HPDE6-E6E7 (cell line): ENCODE results near the gene GSE1.

Source experiments
- DNase-seq: peaks from one replicate; pipeline ENCODE4 v3.0.0; 2011; ENCODE audit warnings: missing footprints; ENCODE audit errors: extremely low spot score

Gene GSE1

DNA sequence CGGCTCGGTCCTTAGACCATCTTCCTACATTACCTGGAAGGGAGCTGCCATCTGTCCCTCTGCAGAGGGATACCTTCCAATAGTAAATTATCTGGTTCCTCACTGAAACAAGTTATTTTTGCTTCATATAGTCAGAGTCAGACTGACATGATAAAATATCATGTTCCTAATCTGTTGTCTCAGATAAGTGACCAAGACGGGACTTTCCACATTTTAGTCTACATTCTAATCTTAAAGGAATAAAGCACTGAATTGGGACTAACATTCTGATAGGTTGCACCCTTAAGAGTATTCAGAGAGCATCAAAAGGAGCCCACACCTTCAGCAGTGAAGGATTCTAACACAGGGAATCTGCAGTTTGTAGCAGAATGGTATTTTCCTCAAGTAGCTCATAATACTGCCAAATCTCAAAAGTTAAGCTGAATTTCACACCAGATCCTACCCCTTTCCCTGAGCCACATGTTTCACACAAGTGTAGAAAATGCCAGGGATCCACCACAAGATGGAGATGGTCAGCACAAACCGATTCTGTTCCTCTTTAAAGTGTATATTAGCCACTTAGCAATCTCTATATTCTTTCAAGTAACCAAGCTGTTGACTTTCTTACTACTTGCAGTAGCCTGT, 62.2 kb downstream of the GSE1 start:
- peak; percentile 44 for DNase-seq

DNA sequence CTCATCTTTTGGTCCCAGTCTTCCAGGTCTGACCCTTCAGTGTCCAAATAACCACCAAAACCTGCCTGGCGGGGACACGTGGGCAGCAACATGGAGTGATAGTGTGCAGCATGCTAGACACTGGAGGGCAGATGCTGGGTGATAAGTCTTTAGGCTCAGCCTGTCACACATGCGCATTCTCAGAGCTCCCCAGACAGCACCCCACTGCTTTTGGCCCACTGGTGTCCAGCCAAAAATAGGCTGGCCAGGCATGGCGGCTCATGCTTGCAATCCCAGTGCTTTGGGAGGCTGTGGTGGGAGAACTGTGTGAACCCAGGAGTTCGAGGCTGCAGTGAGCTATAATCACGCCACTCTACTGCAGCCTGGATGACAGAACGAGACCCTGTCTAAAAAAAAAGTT, 63.3 kb downstream of the GSE1 start:
- DNase-seq = no peak

DNA sequence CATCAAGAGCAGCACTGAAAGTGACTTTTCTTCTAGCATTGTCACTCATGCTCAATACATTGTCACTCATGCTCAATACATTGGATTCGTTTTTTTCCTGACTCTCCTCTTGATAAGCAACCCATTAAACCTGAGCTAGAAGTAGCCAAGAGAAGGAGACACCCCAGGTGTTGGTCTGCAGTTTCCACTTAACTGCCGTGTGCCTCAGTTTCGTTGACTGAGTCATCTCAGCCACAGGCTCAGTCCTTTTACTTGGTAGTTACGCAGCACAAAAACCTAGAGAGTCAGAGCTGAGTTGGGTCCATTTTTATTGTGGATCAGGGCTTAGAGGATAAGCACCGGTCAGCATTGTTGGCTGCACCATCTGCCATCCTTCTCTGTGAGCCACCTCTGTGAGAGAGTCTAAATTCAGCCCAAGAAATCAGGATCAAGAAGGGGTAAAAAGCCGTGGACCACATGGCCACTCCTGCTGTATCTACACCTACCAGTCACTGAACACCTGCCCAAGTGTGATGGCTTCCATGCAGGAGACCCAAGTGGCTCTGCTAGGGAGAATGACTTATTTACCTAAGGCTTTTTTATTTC, 64.4 kb downstream of the GSE1 start:
- DNase-seq = no peak

DNA sequence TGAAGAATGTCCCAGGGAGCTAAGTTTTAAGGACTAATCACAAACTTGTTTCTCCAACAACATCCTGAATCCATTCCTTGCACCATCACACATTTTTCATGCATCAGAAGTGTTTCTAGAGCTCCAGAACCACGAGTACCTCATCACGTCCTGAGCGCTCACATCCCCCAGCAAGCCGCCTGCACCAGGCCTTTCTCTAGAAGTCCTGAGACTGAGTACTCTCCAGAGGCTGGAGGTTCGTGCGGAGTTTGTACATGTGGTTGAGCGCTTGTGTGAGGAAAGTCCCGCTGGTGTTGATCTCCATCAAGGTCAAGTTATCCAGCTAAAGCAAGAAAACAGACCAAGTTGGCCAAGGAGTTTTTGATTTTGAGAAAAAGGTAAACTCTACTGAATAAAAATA, 64.9 kb downstream of the GSE1 start:
- DNase-seq = no peak

DNA sequence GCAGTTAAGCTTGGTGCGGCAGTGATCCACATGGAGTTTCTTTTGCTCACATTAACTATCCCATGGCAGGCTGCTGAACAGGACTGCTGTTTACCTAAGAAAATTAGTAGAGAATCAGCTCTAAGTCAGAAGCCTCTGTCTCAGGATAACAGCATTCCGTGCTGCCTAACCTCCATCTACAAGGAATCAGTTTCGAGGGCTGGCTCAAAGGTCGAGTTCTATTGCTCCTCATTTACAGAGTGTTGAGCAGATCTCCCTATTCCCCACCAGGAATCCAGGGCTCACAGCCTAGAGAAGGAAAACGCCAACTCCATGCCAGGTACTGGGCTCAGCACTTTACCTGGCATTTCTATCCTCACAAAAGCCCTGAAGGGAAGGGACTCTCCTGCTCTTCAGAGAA, 65.7 kb downstream of the GSE1 start:
- no peak for DNase-seq

DNA sequence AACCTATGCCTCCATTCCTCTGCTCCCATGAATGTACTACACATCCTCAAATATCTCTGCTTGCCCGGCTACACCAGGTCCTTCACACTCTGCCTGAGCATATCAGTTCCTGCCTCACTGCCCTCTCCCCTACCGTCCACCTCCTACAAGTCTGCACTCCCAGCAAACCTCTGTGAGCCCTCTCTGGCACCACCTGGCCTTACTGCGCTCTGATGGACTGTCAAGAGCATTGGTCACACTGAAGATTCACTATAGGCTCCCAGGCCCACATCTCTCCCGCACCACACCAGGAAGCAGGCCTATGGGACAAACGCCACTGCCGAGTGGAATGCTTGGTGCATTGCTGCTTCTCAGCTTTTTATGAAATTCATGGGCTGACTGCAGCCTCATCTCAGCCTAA, 66.7 kb downstream of the GSE1 start:
- DNase-seq = no peak

DNA sequence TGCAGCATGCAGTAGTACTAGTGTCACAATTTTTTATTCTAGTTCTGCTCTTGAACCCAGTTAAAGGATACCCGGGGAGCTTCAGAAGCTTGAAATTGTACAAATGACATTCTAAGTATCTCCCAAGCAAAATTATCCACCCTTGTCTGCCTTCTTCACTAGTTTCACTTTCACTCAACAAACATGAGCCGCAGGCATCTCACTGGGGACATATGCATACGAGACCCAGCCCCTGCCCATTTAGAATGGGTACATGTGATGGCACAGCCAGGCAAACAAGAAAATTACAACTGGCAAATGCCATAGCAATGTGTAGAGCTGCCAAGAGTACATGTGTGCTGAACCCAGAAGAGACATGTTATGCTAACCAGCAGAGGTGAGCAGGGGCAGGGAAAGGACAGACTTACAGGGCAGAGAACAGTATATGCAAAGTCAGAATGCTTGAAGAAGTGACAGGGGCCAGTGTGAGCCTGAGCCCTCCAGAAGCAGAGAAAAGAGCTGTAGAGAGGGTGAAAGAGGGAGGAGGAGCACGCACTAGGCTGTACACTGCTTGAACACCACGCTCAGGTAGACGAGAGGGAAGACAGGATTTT, 67.3 kb downstream of the GSE1 start:
- no peak for DNase-seq

DNA sequence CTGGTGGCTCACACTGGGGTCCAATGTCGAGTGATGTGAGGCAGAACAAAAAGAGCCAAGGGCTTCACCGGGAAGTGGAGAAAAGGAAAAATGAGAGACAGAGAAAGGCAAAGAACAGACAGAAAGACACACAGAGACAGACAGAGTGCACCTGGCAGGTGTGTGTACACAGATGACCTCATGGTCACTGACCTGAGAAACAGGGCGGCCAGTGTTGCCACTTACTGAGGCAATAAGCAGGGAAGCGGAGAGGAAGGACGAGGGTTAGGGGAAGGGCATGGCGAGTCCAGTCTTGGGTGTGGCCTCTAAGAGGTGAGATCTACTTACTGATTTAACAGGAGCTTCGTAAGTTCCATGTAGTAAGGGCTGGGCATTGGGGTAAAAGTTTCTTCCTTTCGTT, 68.1 kb downstream of the GSE1 start:
- DNase-seq = no peak

DNA sequence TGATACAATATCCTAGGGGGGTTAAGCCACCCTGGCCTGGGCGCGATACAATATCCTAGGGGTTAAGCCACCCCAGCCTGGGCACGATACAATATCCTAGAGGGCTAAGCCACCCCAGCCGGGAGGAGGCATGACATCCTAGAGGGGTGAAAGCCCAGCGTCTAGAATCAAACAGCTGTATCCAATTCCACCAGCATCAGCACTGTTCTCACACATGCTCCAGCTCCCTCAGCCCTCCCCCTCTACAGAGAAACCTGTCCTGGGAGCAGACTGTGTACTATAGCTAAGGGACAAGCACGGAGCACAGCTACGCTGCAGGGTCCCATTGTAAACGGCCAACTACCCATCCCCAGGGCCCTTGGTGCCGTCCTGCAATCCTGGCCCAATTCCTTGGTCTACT, 69.4 kb downstream of the GSE1 start:
- DNase-seq = no peak

DNA sequence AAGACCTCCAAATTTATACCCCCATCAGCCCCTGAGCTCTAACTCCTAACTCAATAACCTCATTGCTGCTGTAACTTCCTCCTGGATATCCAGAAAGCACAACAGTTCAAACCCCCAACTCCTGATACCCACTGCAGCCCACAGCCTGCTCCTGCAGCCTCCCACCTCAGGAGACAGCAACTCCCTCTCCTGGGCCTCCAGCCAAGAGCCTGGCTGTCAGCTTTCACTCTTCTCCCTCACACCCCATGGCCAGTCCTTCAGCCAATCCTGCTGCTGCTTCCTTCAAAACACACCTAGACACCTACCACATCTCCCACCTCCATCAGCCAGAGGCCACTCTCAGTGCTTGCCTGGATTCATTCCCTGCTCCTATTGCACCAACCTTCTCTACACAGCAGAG, 70.2 kb downstream of the GSE1 start:
- no peak for DNase-seq

DNA sequence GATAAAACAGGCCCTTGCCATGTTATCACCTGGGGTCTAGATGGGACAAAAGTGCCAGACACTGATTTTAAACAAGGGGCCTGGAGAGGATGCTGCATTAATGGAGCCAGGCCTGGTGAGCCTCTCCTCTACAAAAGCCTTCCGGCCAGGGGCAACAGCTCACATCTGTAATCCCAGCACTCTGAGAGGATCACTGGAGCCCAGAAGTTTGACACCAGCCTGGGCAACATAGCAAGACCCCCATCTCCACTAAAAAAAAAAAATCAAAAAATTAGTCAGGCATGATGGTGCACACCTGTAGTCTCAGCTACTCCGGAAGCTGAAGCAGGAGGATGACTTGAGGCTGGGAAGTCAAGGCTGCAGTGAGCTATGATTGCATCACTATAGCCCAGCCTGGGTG, 72.1 kb downstream of the GSE1 start:
- DNase-seq = no peak

DNA sequence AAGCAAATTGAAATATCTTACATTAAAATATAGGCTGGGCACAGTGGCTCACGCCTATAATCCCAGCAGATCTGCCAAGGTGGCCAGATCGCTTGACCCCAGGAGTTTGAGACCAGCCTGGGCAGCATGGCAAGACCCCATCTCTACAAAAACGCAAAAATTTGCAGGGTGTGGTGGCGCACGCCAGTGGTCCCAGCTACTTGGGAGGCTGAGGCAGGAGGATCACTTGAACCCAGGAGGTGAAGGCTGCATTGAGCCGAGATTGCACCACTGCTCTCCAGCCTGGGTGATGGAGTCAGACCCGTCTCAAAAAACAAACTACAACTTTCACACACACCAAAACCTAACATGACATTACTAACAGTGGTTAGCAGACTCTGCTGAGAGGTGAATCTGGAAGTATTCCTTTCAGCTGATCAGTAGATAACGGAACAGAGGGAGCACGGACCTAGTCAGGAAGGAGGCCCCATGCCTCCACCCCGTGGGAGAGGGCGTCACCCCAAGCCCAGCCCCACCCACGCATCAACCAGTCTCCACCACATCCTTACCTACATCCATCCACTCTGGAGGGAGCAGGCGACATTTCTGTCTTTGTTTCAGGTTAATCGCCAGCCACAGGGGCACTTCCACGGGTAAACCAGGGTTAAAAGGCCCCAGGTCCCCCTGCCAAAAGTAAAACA, 73.9 kb downstream of the GSE1 start:
- DNase-seq = no peak

DNA sequence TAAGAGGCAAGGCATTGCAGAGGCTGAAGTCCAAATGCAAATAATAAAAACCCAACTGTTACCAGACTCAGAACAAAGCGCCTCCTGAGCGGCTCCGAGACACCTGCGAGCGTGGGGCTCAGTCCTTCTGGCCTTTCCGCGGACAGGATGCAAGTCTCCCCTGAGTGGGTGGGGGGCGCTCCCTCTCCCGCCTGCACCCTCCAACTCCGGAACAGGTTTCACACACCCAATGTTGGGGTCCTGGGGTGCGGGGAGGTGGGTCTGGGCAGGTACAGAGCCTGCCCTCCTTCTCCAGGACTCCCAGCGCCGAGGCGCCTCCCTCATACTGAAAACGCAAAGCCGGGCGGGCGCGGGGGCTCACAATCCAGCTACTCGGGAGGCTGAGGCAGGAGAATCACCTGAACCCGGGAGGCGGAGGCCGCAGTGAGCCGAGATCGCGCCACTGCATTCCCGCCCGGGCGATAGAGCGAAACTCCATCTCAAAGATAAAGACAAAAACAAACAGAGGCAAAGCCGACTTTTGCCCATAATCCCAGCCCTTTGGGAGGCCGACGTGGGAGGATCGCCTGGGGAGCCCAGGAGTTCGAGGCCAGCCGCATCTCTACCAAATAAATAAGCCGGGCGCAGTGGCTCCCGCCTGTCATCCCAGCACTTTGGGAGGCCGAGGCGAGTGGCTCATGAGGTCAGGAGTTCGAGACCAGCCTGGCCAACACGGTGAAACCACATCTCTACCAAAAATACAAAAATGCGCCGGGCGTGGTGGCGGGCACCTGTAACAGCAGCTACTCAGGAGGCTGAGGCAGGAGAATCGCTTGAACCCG, 74.7 kb downstream of the GSE1 start:
- no peak for DNase-seq

DNA sequence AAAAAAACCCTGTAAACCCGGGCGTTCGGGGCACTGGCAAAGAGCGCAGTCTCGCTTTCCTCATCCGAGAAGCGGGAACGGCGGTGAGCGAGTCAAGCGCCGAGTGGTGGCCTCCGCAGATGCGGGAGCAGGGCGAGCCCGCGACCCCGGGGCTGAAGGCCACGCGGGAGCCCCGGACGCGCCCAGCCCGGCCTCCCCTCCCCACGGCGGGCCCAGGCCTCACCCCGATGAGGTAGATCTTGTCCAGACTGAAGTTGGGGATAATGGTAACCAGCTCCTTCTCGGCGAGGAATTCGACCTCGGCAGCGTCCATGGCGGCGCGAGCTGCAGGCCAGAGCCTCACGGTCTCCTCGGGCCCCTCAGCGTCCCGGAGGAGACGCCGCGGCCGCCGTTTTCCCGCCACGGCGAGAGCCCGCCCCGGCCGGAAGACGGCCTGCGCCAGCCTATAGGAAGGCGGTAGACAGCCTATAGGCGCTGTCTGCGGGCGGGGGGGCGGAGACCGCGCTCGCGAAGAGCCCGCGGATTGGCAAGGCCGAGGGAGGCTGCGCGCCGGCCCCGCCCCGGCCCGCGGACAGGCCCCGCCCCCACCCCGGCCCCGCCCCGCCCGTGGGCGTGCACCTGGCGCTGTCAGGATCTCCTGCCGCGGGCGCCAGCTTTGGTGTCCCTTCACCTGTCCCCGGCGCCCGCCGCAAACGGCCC, 75.6 kb downstream of the GSE1 start, which contains the start of gene GINS2:
Gene GINS2 (minus strand): TSS at position 369 of the 699 bp plus-strand sequence. CDS start 56 bp downstream, at position 313.
- DNase-seq = peak; percentile 99

DNA sequence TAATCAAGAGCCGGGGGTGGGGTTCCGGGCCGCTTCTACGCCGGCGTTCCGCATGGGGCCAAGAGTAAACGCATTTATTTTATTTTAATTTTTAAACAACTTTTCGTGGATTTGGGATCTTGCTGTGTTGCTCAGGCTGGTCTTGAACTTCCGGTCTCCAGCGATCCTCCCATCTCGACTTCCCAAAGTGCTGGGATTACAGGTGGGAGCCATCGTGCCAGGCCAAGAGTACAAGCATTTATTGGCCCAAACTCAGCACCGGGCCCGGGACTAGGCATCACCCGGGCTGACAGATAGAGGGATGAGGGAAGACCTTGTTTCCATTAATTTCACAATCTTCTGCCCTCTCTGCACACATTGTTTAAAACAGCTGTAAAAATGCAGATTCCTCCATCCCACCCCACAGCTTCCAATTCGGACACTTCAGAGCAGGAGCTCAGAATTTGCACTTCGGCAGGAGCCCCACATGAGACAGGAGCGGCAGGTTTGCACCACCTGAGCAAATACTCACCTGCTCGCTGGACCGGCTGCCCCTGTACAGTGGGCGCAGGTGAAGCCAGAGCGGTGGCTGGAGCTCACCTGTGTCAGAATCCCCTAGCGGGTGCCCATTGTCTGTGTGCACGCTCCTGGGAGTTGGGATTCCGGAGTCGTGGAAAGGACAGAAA, 76.3 kb downstream of the GSE1 start:
- no peak for DNase-seq

DNA sequence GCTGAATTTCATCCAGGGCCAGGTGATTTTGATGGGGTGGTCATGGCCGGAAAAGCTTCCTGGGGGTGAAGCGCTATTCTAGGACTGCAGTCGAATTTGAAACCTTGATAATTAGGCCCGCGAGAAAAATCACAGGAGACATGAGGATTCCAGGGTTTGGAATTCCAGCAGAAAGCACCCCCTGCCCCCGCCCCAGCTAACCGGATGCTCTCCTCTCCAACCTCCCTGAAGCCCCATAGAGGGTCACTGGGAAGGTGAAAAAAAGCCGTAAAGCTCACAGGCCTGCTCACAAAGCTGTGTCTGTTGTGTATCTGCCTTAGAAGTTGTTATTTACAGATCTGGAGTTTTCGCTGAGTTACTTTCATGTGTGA, 76.8 kb downstream of the GSE1 start:
- no peak for DNase-seq

DNA sequence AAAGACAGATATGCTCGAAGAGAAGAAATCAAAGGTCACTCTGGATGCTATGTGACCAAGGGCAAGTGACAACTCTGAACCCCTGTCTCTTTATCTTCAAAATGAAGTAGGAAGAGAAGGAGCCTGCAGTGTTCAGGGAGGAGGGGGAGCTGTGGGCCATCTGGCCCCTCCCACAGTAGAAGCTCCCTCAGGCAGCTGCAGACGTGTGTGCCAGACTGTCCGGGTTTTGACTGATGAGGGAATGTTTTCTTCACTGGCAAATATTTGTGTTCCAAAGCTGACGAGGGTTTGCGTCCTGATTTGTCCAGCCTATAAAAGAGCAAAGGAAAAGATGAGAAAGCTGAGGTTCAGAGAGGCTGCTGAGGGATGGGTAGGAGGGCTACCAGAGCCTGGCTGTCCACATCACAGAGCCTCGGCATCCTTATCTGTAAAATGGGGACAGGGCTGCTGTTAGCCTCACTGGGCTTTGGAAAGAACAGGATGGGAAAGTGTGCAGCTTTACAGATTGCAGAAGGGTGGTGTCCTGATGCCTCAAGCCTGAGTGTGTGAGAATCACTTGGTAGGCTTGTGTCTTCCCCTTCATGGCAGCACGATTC, 77.4 kb downstream of the GSE1 start:
- DNase-seq = no peak

DNA sequence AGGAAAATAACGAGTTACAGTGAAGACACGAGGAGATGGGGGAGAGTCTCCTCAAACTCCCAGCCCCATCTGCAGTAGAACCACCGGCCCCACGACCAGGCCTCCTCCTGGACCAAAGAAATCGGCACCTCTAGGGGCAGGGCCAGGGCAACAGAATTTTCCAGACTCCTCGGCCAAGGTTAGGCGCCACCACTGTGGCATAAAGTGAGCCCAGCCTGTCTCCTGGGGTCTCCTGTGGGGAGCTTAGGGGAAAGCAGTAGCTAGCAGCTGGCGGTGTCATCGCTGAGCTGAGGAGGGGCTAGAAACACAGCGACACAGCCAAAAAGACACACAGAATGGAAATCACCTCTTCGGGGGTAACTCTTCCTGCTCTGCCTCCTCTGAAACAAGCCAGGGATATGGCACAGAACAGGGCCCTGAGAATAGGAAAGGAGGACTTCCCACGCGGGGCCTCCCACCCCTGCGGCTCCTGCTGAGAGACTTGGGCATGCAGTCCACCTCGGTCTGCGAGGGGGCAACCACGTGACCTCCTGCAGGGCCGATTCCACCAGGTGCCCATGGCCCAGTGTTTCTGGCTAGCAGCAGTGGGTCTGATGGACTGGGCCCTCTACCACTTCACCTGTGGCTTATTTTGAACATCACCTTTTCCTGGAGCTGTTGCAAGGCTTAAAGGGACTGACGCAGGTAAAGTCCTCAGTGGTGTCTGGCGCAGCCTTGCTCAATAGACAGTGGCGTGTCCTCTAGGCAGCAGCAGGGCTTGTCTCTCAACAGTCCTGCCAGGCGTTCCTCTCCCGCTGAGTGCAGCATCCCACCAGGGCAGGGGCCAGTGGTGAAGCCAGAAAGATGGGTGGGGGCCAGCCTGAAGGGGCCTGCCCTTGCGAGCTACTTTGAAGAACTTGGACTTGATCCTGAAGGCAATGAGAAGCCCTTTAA, 82.3 kb downstream of the GSE1 start:
- DNase-seq = no peak

DNA sequence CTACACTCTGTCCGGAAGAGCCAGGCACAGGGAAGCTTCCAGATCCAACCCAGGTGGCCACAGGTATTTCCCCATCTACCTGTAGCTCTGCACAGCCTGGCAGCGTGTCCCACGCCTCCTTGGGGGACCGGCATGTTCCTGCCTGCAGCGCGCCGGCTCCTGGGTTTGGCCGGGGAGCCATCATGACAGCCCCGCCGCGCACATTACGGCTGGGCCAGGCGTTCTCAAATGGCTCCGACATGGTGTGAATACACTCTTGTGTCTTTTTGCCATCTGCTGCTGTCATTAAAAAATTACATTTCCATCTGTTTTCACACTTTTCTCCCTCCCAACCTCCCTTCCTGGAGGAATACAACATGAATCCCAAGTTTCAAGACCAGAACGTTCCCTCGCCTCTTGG, 83.7 kb downstream of the GSE1 start:
- no peak for DNase-seq

DNA sequence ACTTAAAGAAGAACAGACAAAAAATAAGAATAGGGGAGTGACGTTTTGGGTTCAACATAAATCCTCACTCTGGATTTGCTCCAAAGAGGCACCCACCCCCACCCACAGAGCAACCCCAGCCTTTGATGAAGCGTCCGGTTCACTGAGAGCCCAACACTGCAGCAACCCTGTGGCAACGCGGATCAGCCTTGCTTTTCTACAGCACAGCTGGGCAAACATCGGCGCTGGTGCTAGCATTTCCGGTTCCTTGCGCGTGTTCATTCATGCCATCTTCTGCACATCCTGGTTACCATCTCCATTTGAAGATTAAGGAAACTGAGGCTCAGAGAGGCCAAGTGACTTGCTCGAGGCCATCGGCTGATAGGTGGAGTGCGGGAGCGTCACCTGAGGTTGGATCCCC, 84.3 kb downstream of the GSE1 start:
- DNase-seq = no peak
